Measurements from ENCODE around the gene BGN.

DNA sequence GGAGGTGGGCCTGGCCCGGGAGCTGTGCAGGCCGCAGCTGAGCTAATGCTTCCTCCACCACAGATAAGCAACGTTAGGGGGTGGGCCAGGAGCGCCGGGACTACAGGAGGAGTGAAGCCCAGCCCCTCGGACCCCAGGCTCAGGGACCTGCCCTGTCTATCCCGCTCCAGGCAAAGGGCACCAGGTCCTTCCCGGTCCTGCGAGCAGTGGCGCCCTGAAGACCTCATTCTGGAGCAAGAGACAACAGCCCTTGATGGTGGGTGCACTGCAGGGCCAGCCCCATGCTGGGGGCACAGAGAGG, 48.2 kb upstream of the BGN start:
- TF ChIP-seq POLR2A (IDR thresholded peaks at IDR 0.05; ENCODE audit: low read depth, low read length) (no peak), POLR2AphosphoS5 (IDR thresholded peaks at IDR 0.05; ENCODE audit: low read depth, low read length) (no peak), TAF1 (IDR thresholded peaks at IDR 0.05; ENCODE audit: low read depth, low read length) (no peak), PAX5 (IDR thresholded peaks at IDR 0.05; ENCODE audit: insufficient read depth, low read length, severe bottlenecking) (no peak)

All from GM12891 (cell line).